IPS DF 6.9 (cell line): ENCODE measurements around the gene LY6G6D.

Experiments
- DNase-seq: peaks from one replicate; pipeline ENCODE4 v3.0.0-alpha.2; 2013; ENCODE audit warnings: low read depth, low spot score
- H3K27ac ChIP-seq: one replicate; pipeline ENCODE4 v1.5.1; 2013; ENCODE audit warnings: low read length, control low read depth
- H3K27me3 ChIP-seq: 2 replicates; pipeline ENCODE4 v1.6.1; 2013; ENCODE audit warnings: mild to moderate bottlenecking, low read length; ENCODE audit not compliant: control insufficient read depth, insufficient read depth
- H3K36me3 ChIP-seq: 2 replicates; pipeline ENCODE4 v1.6.1; 2013; ENCODE audit warnings: low read length; ENCODE audit not compliant: control insufficient read depth, insufficient read depth
- H3K4me1 ChIP-seq: 2 replicates; pipeline ENCODE4 v1.6.1; 2013; ENCODE audit warnings: low read length; ENCODE audit not compliant: control insufficient read depth, insufficient read depth
- H3K4me3 ChIP-seq: 2 replicates; pipeline ENCODE4 v1.5.1; 2013; ENCODE audit warnings: mild to moderate bottlenecking, low read length
- H3K9me3 ChIP-seq: 2 replicates; pipeline ENCODE4 v1.6.1; 2013; ENCODE audit warnings: low read length, inconsistent platforms; ENCODE audit not compliant: control insufficient read depth, insufficient read depth
- WGBS: extraction: QIAGEN DNeasy Blood & Tissue Kit; methylation state at CpG from one replicate; pipeline ENCODE4 v1.1.7; 2013; ENCODE audit warnings: mixed read lengths, missing lambda C conversion rate; ENCODE audit not compliant: insufficient read length, insufficient coverage; 5-methylcytosine and 5-hydroxymethylcytosine counted together

The LY6G6D gene, protein sequence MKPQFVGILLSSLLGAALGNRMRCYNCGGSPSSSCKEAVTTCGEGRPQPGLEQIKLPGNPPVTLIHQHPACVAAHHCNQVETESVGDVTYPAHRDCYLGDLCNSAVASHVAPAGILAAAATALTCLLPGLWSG

DNA sequence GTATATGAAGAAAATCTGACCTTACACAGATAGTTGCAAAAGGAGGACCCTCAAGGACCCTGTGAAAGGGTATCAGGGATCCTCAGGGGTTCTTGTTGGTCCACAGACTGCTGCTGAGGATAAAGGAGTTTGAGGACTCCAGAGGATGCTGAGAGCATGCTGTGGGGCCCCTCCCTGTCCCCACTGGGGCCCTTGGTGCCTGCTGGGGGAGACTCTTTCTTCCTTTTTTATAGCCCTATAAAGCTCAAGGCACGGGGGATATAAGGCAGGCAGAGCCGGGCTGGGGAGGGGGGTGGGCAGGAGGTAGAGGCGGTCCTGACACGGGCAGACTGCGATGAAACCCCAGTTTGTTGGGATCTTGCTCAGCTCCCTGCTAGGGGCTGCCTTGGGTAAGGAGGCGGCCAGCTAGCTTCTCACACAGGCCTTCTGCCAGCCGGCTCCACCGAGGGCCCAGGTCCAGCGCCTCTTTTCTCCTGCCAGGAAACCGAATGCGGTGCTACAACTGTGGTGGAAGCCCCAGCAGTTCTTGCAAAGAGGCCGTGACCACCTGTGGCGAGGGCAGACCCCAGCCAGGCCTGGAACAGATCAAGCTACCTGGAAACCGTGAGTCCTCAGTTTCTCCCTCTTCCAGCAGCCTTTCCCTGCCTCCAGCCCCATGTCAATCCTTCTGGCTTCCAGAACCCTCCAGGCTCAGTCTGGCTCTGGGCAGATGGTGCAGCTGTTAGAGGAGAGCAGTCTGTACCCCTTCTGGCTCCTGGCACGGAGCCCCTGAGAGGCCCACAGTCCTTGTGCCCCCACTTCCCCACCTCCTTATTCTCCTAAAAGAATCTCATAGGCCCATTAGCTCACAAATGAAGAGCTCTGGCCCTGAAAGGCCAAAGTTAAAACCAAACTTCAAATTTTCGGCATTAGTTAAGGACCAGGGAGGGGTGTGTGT lies at the start of gene LY6G6D:
TSS of gene LY6G6D (plus strand) at position 327 of the 937 bp plus-strand sequence. CDS start at position 335, 8 bp downstream.
- no peak for DNase-seq
- Histone ChIP-seq H3K36me3 (no peaks in the 10 kb centered on the region), H3K4me3 (no peak within 1 kb of the TSS; the same call in 1 of the 2 replicates), H3K9me3 (no peaks in the 10 kb centered on the region), H3K4me1 (peaks cover 16% of the 10 kb centered on the region), H3K27me3 (no peaks in the 10 kb centered on the region), H3K27ac (no peak within 1 kb of the TSS)
- no CpG with 5 or more reads among the region's 16 CpGs for WGBS

DNA sequence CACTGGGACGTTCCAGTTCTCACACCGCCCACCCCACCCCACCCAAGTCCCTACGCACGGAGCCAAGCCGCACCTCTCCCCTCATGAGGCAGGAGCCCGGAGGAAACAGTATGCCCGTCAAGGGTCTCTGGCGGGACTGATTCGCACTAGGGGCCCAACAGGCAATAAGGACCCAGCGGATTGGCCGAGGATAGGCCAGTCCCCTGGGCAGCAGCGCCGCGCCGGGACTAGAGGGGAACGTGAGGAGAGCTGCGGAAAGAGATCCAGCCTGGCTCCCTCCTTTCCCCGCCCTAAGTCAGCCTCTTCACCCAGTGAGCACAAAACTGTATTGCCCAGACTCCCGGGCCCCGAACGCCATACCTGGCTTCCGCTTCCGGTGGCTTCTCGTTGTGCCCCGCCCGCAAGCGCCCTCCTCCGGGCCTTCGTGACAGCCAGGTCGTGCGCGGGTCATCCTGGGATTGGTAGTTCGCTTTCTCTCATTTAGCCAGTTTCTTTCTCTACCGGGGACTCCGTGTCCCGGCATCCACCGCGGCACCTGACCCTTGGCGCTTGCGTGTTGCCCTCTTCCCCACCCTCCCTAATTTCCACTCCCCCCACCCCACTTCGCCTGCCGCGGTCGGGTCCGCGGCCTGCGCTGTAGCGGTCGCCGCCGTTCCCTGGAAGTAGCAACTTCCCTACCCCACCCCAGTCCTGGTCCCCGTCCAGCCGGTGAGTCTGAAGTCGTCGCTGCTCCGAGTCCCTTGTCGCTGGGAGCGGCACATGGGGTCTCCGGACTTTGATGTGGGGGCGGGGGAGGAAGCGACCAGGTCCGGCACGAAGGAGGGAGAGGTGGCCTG lies 49.4 kb upstream of the LY6G6D start, which contains the start of gene CSNK2B:
TSS of gene CSNK2B (plus strand) at position 580 of the 836 bp plus-strand sequence. CDS start 752 bp downstream, outside the sequence.
- Histone ChIP-seq H3K9me3 (no peaks in the 10 kb centered on the region), H3K27me3 (no peaks in the 10 kb centered on the region), H3K4me1 (peaks cover 2% of the 10 kb centered on the region; the same call in 1 of the 2 replicates), H3K27ac (no peak within 1 kb of the TSS), H3K4me3 (peak within 1 kb of the TSS; percentile 98), H3K36me3 (peaks cover 30% of the 10 kb centered on the region)
- no CpG with 5 or more reads among the region's 63 CpGs for WGBS
- peak; percentile 95 for DNase-seq

DNA sequence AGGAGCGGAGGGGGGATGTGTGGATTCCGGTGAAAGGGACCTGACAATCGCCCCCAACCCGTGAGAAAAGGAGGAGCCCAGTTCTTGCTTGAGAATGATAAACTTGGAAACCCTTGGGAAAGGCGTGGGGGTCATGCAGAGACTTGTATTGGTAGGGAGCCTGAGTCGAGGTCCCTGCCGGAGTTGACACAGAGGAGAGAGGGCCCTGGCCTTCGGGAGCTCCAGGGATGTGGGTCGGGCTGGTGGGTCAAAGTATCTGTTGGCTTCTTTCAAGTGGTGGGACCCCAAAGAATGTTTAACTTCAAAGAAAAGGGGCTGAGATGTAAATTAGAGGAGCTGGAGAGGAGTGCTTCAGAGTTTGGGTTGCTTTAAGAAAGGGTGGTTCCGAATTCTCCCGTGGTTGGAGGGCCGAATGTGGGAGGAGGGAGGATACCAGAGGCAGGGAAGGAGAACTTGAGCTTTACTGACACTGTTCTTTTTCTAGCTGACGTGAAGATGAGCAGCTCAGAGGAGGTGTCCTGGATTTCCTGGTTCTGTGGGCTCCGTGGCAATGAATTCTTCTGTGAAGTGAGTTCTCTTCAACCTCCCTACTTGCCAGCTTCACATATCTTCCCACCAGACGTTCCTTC lies 48.7 kb upstream of the LY6G6D start:
- WGBS: no CpG with 5 or more reads among the region's 15 CpGs
- Histone ChIP-seq H3K27ac (no peak overlapping the region), H3K4me1 (peaks cover 2% of the 10 kb centered on the region; the same call in 1 of the 2 replicates), H3K36me3 (peaks cover 35% of the 10 kb centered on the region), H3K9me3 (no peaks in the 10 kb centered on the region), H3K4me3 (peak overlapping the region; percentile 98), H3K27me3 (no peaks in the 10 kb centered on the region)
- no peak for DNase-seq

DNA sequence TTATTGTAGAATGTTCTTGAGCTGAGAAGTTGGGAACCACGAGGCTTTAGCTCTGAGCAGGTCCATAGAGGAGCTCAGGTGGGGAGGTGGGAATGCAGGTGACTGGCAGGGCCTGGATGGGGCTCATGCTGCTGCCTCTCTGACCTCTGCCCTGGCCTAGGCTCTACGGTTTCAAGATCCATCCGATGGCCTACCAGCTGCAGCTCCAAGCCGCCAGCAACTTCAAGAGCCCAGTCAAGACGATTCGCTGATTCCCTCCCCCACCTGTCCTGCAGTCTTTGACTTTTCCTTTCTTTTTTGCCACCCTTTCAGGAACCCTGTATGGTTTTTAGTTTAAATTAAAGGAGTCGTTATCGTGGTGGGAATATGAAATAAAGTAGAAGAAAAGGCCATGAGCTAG lies 45.5 kb upstream of the LY6G6D start, which contains the start of gene LY6G5B:
TSS of gene LY6G5B (plus strand) at position 301 of the 400 bp plus-strand sequence. CDS start 975 bp downstream, outside the sequence.
- no peak for DNase-seq
- no peak within 1 kb of the TSS for H3K4me3 ChIP-seq
- H3K9me3 ChIP-seq: no peaks in the 10 kb centered on the region
- no peak within 1 kb of the TSS for H3K27ac ChIP-seq
- H3K4me1 ChIP-seq: peaks cover 2% of the 10 kb centered on the region; the same call in 1 of the 2 replicates
- H3K36me3 ChIP-seq: peaks cover 35% of the 10 kb centered on the region
- H3K27me3 ChIP-seq: no peaks in the 10 kb centered on the region
- 100% methylated on average over 2 of the region's 8 CpGs for whole genome bisulfite sequencing

DNA sequence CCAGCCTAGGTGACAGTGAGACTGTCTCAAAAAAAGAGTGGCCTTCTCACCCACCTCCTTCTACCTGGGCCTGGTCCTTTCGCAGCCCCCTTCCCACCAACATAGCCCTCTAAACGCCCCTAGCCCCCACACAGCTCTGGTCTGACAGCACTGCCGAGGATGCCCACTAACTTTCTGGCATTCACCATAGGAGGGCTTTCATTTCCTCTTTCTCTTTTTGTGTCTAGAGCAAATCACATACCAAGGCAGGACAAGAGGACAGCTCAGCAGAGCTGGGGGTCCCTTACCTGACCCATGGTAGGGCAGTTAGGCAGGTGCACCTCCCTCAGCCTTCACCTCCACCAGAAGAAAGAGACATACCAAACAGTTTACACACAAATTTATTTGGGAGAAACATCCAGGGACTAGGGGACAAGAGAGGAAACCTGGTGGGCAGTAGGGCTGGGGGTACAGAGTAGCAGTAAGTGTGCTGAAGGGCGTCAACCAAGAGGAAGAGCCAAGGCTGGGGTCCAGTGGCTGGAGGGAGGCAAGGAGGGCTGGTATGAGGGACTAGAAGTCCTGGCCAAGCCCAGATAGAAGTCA lies 38.7 kb upstream of the LY6G6D start:
- WGBS: no CpG with 5 or more reads among the region's 4 CpGs
- Histone ChIP-seq H3K36me3 (peaks cover 6% of the 10 kb centered on the region), H3K9me3 (no peaks in the 10 kb centered on the region), H3K27ac (no peak overlapping the region), H3K27me3 (0 out of 2 replicates have a peak, but pooled peaks cover under 1% of the 10 kb centered on the region), H3K4me1 (no peaks in the 10 kb centered on the region), H3K4me3 (no peak overlapping the region)
- no peak for DNase-seq

DNA sequence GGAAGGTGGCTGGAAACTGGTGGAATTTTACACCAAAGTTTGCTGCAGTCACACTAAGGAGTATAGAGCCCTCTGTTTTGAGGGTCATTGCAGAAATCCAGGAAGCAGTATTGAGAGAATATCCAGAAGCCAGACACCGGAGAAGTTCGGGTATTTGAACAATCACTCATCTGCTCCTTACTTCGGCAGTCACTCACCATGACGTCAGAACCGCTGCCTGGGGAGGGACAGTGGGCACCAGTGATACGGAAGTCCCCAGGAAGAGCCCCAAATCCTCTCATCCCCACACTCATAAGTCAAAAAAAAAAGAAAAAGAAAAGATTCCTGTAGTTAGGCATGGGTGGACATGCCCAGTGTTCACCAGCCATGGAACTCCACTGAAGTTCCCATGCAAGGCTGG lies 38.2 kb upstream of the LY6G6D start:
- peaks cover 2% of the 10 kb centered on the region; the same call in 1 of the 2 replicates for H3K27me3 ChIP-seq
- no peaks in the 10 kb centered on the region for H3K9me3 ChIP-seq
- peaks cover 3% of the 10 kb centered on the region for H3K36me3 ChIP-seq
- H3K27ac ChIP-seq: no peak overlapping the region
- no peaks in the 10 kb centered on the region for H3K4me1 ChIP-seq
- H3K4me3 ChIP-seq: no peak overlapping the region
- WGBS: no CpG with 5 or more reads among the region's 6 CpGs
- DNase-seq: no peak

DNA sequence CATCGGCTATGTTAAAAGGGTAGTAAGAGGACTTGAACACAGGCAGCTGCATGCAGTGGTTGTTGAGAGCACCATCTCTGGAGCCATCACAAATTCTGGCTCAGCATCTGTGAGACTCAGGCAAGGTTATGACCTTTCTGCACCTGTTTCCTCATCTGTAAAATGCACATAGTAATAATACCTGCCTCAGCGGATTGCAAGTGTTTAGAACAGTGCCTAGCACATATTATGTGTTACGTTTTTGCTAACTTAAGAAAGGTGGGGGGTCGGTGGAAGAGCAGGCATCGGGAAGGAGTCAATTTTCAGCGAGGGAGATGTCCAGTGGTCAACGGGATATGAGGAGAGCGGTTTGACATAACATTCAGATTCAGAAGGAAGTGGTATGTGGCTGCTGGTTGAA lies 37.2 kb upstream of the LY6G6D start:
- H3K9me3 ChIP-seq: no peaks in the 10 kb centered on the region
- H3K27ac ChIP-seq: no peak overlapping the region
- no CpG with 5 or more reads among the region's 8 CpGs for WGBS
- no peaks in the 10 kb centered on the region for H3K4me1 ChIP-seq
- H3K36me3 ChIP-seq: no peaks in the 10 kb centered on the region
- peaks cover 2% of the 10 kb centered on the region; the same call in 1 of the 2 replicates for H3K27me3 ChIP-seq
- no peak for DNase-seq
- no peak overlapping the region for H3K4me3 ChIP-seq

DNA sequence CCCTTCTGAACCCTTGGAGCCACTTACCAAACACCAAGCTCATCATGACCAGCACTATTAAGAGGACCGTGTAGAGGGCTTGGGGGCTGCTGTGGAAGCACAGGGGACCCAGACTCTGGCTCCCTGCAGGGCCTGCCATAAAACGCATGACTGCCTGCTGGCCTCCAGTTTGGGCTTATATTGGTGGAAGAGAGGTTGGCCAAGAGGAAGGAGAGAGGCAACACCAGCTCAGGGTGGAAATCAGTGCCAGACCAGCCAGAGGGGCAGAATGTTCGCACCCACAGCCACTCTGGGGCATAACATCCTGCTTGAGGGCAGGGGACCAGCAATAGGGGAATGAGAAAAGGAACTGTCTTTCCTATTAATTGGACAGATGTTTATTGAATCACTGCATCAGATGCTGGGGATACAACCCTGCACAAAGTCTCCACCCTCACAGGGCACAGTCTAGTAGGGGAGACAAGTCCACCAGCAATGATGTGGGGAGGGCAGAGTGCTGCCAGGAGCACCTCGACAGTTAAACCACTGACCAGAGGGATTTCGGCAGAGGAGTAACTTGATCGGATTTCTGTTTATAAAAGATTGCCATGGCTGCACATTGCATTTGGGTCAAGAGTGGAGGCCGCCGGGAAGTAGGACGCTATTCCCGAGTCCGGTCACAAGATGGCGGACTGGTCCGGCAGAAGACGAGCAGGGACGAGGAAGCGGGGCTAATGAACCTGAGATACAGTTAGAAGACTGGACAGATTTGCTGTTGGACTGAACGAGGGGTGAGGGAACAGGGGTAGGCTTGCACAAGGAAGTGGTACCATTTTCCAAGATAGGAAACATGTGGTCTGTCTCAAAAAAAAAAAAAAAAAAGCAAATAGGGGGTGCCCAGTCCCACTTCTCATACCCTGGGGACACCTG lies 34.7 kb upstream of the LY6G6D start, which contains the start of gene LY6G5C:
TSS of gene LY6G5C (minus strand) at position 842 of the 909 bp plus-strand sequence. CDS start at position 148, 694 bp downstream.
- peaks cover 2% of the 10 kb centered on the region; the same call in 1 of the 2 replicates for H3K27me3 ChIP-seq
- H3K4me1 ChIP-seq: peaks cover 1% of the 10 kb centered on the region; the same call in 1 of the 2 replicates
- H3K36me3 ChIP-seq: no peaks in the 10 kb centered on the region
- H3K27ac ChIP-seq: no peak within 1 kb of the TSS
- H3K4me3 ChIP-seq: peak within 1 kb of the TSS; percentile 26; the same call in 1 of the 2 replicates
- DNase-seq: no peak
- H3K9me3 ChIP-seq: no peaks in the 10 kb centered on the region
- WGBS: no CpG with 5 or more reads among the region's 17 CpGs
